ENCODE measurements around the gene FBXO4.

GRCh38 chr5:41877408-41877807 lies 47.7 kb upstream of the FBXO4 start:
- TF ChIP-seq EZH2 (IDR thresholded peaks at IDR 0.05; ENCODE audit: borderline replicate concordance, low read depth, low read length, poor library complexity, severe bottlenecking) (no peak), CTCF (conservative IDR thresholded peaks at IDR 0.05; ENCODE audit: low read depth, low read length) (no peak)
